CD4-positive, alpha-beta T cell treated with Interleukin-1 beta for 1 hour (primary cell): Measurements from ENCODE around the gene SMIM12.
"Not testable (repeated sequence)": the region's sequence is repeated elsewhere in the genome, so short reads cannot be mapped to it uniquely, and the experiment has no call there.

Experiments
- DNase-seq, 2 donors: peaks; one replicate each; pipeline ENCODE4 v3.0.0-alpha.2; 2020 to 2022

Gene SMIM12

DNA sequence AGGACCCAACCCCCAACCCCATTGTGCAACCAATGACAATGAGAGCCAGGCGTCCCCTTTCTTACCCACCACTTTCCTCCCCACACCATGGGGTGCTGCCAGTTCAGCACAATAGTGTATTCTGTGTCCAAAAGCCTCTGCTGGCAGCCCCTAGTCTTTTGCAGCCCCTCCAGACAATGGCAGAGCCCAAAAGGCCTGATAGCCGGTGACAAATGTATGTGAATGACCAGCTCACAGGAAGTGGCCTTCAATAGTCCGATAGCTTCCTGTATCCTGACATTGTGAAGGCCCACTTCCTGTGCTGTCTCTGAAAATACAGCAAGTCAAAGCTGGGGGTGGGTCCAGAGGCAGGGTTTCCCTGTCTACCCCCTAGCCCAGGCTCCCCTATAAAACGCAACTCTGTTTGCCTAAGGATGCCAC is 16.6 kb downstream of the SMIM12 start:
- no peak for DNase-seq

DNA sequence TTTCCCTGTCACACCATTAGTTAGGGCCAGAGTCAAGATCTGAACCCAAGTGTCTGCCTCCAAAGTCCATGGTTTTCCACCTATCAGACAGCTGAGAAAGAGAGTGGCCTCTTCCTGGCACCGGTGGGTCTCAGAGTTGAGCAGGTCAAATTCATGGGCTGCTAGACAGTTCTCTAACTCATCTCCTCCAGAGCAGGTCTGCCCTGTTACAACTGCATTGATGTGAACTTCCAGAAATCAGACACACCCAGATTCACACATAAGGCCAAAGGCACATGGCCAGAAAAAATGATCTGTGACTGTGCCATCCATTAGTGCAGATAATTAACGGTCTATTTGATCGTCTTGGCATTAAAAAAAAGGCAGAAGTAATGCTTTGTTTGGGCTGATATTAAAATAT is 17.5 kb downstream of the SMIM12 start:
- no peak for DNase-seq

DNA sequence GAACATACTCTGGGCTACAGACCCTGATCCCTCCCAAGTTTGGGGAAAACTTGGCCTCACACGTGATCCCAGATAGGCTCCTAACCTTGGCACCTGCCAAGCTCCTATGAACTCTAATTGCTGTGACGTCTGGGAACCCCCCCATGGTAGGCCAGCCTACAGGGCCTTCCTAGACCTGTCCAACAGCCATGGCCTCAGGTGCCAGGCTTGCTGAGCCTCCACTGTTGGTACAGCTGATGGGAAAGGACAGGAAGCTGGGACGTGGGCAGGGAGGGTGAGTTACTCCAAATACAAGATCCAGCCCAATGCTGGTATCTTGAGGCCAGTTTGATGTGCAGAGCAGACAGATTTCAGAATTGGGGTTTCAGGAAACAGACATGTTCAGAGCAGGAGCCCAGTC is 19.1 kb downstream of the SMIM12 start:
- DNase-seq: no peak

- DNase-seq: no peak
These were observed 19.8 kb downstream of the SMIM12 start for GRCh38 chr1:34839526-34840305.

DNA sequence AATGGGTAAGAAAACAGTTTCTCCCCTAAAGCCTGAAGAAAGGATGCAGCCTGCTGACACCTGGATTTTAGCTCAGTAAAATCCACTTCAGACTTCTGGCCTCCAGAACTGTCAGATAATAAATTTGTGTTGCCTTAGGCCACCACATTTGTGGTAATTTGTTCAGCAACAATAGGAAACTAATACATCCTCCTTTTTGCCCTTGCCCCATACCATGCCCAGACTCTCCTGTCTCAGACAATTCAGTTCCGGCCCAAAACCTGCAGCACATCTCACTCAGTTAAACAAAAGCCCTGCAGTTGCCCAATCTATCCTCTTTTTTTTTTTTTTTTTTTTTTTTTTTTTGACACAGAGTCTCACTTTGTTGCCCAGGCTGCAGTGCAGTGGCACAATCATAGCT is 25.8 kb downstream of the SMIM12 start:
- no peak for DNase-seq

DNA sequence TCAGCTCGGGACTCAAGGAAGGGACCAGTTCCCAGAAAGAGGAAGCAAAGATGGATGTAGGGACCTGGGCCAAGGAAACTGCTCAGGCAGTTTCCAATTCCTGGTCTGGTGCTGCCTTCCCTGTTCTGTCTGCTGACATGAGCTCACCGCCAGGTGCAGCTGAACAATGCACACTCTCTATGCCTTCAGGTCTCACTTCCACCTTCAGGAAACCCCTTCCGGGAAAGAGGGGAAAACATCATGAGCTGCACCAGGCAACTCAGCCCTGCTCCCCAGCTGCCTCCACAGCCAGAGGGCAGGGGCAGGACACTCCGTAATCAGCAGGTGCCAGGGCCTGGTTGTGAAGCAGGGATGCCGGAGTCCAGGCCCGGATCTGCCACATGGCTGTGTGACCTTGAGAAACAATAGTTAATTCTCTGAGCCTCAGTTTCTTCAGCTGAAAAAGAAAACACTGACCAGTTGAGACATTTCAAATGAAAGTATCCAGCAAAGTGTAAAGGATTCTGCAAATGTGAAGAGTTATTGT is 27.8 kb downstream of the SMIM12 start:
- DNase-seq: no peak

GRCh38 chr1:34829250-34829649 is 30.3 kb downstream of the SMIM12 start:
- no peak for DNase-seq

DNA sequence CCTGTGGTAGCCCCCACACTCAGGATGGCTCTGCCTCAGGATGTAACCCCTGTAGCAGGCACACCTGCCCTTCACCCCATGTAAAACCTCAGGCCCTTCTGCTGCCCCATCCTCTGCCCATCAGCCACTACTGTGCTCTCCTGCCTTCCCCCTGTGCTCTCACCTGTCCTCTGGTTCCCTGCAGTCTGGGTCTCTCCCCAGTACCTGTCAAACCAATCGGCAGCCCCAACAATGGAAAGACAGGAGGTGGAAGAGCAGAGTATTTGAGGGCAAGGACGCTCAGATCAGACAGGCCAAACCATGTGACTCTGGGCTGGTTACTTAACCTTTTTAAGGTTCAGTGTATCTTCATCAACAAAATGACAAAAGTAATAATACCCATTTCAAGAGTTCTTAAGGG is 30.9 kb downstream of the SMIM12 start:
- DNase-seq: no peak

GRCh38 chr1:34827341-34827941 is 32.1 kb downstream of the SMIM12 start:
- DNase-seq: no peak

DNA sequence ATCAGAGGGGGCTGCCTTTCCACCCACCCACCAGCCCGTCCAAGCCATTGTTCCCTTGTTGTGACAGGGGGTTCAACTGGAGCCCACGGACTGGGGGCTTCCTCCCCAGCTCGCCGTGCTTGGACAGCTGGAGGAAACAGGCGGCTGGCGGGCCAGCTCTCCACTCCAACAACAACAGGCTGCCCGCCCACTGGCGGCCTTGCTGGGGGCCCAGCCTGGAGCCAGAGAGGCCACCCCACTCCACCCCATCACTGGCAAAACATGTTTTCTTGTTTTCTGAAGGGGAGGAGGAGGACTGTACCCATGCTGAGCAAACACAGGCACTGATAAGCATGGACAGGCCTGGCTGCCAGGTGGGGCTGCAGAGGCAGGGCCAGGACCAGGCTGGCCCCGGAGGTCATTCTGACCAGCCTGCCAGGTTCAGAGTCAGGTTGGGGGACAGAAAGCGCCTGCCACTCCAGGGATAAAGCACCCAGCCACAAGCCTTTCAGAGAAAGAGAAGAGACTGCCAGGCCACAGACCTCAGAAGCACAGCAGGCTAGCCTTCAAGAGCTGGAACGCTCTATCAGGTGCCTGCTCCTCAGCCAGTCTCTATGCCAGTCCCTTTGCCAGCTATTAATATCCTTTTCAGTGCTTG is 34.0 kb downstream of the SMIM12 start:
- no peak for DNase-seq

- DNase-seq: no peak
These were observed 34.6 kb downstream of the SMIM12 start for GRCh38 chr1:34824817-34825454.

DNA sequence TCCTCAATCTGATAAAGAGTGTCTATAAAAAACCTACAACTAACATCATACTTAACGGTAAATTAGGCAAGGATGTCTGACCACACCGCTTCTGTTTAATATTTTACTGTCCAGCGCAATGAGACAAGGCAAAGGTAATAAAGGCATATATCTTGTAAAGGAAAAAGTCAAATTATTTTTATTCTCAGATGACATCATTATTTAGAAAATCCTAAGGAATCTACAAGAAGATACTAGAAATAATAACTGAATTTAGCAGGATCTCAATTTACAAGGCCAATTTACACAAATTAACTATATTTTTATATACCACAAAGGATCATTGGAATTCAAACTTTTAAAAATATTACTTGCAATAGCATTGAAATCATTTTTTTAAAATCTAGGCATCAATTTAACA is 37.3 kb downstream of the SMIM12 start:
- DNase-seq: no peak

GRCh38 chr1:34818862-34819261 is 40.7 kb downstream of the SMIM12 start:
- DNase-seq: not testable (repeated sequence)

DNA sequence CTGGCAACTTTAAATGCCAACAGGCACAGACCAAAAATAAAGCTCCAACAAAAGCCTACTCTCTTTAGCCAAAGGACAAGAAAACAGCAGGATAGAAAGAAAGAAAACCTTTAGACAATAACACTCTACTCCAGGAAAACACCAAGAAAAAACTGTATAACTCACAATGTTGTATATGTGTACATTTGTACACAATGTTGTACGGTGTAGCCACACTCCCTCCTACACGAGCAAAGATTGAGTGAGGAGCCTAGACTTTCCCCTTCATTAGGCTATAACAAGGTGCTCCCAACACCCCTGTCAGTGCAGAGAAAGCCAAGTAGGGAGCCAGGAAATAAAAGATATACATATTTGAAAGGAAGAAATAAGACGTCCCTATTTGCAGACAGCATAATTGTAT is 42.8 kb downstream of the SMIM12 start:
- no peak for DNase-seq

- no peak for DNase-seq
These were observed 43.2 kb downstream of the SMIM12 start for GRCh38 chr1:34816332-34816731.

GRCh38 chr1:34810781-34811180 is 48.8 kb downstream of the SMIM12 start:
- not testable (repeated sequence) for DNase-seq

- DNase-seq: no peak
These were observed 51.3 kb downstream of the SMIM12 start for GRCh38 chr1:34808051-34808810.

- DNase-seq: no peak
These were observed 53.2 kb downstream of the SMIM12 start for GRCh38 chr1:34806396-34806795.

GRCh38 chr1:34803770-34804169 is 55.8 kb downstream of the SMIM12 start:
- DNase-seq: no peak
